ENCODE results near the gene SULF2.

The SULF2 gene

DNA sequence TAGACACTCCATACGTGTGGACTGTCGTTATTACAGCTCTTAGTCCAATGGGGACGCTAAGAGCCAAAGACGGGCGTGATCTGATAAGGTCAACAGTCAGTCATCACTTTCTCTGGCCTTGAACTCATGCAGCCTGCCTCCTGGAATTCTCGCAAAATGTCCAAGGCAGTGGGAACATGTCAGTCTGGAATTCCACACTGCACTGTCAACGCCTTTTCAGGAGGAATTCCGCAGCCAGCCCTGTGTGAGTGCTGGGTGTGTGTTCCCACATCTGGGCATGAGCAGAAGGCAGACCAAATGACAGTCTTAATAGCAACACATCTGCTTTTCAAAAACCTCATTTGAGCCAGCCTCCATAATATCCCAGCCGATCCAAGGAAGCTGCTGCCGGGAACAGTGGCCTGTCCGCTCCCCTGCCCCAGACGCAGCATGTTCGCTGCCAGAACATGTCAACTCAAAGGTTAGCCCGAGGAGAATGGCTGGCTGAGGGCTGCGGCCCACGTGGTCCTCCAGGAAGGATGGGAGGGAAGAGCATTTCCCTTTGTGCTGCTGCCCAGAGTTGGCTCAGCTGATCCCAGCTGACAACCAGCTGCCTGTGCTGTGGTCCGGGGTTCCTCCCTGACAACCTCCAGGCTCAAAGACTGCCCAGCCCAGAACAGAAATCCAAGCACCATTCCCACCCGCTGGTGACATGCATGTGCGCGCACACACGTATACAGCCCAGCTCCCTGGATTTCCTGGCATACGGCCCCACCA lies 103.1 kb downstream of the SULF2 start:
- DNase-seq = no peak

DNA sequence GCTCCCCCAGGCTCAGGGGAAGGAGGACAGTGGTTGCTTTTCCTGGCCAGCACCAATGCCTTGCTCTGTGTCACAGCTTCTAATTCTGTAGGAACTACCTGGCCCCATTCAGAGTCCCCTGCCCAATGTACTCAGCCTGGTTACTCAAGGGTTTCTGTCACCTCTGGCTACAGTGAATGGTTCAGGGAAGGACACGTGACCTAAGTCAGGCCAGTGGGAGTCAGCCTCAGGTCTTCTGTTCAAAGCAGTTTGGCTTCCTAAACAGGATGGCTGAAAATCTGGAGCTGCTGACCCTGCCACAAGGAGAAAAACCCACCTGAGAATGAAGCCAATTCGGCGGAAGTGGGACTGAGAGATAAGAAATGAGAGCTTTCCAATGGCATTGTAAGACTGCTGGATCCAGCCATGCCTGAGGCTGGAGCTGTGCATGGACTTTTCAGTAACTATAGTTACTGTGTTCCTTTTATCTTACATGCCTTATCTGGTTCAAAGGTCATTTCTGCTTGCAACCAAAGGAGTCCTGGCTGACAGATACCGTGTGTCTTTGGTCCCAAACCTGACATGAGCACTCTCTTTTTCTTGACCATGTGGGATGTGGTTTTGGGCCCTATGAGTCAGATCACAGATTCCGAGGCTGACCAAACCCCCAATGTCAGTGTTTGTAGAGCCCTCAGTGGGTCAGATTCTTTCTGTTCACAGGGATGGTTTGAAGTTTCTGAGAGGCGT lies 104.3 kb downstream of the SULF2 start:
- DNase-seq = no peak

DNA sequence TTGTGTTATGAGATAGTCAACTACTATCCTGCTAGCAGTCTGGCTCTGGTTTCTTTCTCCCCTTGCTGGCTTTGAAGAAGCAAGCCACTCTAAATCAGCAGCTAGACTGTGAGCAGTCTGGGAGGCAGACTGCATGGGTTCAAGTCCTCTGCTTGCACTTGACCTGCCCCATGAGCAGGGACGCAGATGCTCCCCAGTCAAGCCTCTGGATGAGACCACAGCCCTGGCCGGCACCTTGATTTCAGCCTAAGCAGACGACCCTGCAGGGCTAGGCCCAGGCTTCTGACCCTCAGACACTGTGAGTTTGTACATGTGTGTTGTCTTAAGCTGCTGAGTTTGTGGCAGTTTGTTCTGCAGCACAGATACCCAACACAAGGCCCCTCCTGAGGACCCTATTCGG lies 105.8 kb downstream of the SULF2 start:
- no peak for DNase-seq

DNA sequence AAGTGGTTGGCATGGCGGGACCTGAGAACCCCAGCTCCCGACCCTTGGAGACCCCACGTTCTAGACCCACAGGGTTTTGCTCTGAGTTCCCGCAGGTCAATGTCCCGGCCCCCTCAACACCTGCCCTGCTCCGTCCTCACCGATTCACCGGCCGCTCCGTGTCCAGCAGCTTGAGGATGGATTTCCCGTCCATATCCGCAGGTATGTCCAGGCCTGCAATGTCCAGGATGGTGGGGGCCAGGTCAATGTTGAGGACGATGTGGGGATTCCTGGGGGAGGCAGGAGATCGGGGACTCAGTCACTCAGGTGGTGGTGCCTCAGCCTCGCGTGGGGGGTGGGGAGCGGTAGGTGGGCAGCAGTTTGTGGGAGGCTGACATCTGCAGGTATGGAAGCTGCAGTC lies 106.7 kb downstream of the SULF2 start:
- no peak for DNase-seq

DNA sequence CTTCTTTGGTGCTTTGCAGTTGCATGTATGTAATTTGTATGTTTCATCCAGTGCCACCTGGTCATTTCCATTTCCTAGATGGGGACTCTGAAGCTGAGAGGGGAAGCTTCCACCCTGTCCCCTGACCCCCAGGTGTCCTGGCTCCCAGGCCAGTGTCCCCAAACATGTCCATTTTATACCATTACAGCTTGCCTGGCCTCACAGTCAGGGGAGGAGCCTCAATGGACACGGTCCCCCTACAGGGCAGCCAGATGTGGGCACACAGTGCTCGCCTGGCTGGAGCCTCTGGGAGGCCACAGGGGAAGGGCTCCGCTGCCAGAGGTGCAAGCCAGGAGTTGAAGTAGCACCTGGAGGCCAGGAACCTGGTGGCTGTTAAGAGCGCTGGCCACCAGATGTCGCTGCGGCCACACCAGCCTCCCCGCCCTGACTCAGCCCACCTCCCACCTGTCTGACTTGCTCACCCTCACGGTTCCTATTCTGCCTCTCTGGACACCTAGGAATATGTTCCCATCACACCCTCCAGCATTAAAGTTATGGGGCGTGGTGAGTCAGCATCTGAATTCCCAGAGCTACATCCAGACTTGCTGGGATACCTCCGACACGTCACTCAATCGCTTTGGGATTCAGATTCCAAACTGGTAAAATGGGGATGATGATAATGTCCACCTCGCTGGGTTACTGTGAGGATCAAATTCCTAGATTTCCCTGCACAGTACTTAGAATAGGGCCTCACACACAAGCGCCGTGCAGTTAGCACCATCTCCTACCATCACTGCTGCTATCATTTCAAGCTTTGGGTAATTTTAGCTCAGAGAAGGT lies 107.4 kb downstream of the SULF2 start:
- peak; percentile 33 for DNase-seq

DNA sequence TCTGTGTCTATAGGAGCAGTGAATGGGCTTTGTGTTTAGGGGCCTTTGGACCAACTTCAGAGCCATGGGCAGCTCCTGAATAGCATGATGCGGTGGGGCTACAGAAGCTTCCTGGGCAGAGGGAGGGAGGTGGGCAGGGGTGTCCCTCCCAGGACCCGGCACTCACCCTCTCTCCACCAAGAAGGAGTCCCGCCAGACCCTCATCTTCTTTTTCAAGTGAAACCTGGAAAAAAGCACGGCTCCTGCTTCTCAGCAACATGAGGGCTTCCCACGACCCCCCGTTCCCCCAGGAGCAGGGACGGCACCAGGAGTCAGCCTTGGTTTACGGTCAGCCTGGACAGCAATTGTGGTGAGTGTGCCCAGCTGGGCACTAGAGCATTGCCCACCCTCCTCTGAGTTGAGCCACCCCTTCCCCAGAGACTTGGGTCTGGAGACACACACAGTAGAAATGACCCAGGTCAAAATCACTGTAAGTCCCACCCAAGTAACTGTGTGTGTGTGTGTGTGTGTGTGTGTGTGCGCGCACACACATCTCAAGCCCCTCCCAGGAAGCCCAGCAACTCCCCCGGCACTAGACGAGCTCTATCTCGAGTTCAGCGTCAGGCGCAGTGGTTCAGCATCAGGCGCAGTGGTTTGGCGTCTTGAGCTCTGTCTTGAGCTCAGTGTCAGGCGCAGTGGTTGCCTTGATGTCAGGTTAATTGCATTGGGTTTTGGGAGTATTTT lies 108.2 kb downstream of the SULF2 start:
- DNase-seq = no peak

DNA sequence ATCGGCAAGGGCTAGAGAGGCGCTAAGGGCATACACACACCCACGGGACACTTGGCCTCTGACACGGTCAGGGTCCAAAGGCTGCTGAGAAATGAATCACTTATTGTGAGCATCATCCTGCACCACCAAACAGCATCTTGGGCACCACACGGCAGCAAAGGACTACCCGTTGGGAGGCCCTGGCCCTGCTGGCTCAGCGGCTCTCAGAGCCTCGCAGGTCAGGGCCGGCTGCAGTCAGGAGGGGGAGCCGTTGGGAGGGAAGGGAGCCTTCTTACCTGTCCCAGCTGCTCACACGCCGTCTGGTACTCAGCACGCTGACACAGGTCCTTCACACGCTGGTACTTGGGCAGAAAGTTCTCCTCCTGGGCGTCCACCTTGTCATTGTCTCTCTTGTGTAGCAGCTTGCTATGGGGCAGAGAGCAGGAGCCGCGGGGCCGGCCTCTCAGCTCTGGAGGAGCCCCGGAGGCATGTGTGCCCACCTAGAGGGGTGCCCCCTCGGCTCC lies 109.0 kb downstream of the SULF2 start:
- DNase-seq = no peak

DNA sequence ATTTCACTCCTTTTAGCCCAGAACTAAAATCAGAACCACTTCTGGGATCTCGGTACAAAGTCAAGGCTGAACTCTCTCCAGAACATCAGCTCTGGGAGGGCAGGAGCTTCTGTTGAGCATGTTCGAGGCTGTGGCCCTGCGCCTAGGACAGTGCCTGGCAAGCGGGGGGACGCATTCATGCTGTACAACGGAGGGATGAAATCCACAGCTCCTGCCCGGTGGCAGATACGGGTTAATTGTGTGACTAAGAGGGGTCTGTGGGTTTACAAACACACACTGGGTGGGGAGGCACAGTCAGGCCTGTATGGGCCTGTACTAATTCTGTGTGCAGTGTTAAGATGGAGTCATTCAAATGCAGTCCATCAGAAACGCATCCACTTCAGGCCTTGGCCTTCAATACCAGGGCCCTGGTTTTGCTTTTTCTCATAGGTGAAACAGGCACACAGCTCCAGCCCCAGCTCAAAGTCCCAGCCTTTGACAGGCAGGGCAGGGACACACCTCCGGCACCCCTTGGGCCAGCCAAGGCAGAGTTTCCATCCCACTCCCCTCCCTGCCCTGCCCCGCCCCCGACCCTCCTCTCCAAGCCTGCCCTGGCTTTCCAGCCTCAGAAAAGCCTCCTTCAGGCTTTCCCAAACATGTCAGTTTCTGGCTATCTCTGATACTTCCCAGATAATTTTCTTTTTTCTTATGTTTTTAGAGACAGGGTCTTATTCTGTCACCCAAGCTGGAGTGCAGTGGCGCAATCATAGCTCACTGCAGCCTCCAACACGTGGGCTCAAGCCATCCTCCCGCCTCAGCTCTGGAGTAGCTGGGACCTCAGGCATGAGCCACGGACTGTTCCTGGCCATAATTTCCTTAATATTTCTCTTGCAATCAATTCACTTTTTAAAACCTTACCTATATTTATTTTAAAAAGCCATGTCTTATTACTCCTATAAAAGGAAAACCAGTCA lies 109.8 kb downstream of the SULF2 start:
- DNase-seq = no peak

DNA sequence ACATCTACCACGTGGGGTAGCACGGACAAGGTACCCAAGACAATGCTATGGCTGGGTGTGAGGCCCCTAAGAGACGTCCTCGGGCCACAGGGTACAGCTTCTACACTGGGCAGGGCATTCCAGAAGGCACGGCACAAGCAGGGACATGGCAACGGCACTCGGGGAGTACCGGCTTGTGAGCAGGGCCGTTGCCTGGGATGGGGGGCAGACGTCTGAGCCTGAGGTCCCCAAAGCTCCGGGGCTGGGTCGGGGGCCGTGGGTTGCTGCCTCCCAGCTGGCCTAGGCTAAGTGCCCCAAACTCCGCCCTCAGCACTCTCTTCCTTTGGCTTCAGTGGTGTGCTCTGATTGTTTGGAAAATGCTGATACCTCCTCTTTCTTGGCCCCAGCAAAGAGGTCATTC lies 110.6 kb downstream of the SULF2 start:
- no peak for DNase-seq

DNA sequence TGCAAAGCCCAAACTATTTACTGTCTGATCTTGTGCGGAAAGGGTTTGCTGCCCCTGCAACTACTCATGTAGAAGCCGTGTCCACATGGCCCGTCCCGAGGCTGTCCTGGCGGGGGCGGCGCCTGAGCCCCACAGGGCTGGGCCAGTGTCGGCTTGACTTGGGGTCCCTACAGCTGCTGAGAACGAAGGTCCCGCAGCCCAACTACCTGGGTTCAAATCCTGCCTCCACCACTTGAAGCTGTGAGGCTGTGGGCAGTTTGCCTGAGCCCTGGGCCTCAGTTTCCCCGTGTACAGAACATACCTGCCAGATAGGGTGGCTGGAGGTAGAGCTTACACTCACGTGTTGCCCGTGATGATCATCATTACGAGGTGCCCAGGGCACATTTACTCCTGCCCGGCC lies 111.1 kb downstream of the SULF2 start:
- DNase-seq = no peak

DNA sequence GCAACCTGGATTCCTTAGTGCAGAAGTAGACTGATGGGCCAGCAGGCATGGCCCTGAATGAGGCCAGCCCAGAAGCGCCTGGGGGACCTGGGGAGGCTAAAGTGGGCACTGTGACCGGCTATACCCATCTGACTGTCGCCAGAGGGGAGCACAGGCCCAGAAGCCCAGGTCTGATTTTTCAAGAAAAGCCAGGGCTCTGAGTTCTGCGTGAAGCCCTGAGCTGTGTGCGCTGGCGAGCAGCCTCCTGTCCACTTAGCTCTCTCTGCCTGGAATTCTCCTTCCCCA lies 111.7 kb downstream of the SULF2 start:
- DNase-seq = no peak

DNA sequence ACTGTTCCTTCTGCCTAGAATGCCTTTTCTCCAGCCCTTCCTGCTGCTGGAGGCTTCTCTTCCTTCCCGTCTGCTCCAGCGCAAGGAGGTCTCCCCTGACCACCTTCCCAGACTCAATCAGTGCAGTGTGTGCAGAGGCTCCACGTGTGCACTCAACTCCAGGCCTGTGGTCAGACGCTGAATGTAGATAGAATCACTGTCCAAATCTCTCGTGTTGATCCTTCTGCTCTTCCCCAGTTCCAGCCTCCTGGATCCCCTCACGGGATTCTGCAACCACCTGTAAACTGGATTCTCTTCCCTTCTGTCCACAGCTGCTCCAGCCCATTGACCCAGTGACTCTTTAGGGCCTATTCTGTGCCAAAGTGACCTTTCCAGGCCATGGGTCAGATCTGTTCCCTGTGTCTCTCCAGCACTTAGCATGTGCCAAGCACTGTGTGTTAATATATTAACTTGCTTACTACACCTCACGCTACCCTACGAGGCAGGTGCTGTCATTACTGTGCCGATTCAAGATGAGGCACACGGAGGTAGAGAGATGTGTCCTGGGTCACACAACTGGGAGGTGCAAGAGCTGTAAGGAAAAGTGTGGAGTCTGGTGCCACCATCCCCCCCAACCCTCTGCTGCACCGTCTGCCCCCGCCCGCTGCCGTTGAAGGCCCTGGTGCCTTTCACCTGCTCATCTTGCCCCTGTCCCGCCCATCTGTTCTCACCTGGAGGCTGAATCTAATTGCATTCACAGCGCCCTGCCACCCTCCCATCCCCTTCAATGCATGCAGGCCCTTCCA lies 112.2 kb downstream of the SULF2 start:
- no peak for DNase-seq

DNA sequence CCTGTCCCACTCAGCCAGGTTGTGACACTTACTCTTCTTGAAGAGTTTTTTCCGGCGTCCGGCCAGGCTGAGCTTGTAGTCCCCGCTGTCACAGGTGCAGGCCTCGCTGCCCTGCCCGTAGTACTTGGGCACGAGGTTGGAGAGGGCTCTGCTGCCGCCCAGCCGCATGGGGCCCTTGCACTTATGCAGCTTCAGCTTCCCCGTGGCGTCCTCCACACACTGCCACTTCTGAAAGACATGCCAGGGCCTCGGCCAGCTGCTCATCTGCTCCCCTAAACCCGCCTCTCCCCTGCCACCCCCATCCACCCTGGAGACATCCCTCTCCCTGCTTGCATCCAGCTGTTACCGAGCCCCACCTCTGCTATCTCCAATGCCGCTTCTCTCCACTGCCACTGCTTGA lies 113.1 kb downstream of the SULF2 start:
- DNase-seq = no peak

DNA sequence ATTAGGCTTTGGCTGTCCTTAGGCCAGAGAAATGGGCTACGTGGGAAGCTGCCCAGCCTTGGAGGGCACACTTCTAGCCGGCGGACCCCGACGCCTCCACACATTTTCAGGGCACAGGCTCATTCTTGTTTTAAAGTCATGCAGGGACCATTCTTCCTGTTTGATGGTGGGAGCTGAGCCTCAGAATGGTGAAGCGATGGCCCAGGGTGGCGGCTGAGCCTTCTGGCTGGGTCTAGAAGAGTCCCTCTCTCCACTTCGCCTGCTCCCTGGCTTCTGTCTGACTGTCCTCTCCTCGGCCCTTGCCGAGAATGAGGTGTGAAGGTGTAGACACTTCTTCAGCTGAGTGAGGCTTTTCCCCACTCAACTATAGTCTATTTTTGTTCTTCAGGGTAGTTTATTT lies 114.4 kb downstream of the SULF2 start:
- no peak for DNase-seq

DNA sequence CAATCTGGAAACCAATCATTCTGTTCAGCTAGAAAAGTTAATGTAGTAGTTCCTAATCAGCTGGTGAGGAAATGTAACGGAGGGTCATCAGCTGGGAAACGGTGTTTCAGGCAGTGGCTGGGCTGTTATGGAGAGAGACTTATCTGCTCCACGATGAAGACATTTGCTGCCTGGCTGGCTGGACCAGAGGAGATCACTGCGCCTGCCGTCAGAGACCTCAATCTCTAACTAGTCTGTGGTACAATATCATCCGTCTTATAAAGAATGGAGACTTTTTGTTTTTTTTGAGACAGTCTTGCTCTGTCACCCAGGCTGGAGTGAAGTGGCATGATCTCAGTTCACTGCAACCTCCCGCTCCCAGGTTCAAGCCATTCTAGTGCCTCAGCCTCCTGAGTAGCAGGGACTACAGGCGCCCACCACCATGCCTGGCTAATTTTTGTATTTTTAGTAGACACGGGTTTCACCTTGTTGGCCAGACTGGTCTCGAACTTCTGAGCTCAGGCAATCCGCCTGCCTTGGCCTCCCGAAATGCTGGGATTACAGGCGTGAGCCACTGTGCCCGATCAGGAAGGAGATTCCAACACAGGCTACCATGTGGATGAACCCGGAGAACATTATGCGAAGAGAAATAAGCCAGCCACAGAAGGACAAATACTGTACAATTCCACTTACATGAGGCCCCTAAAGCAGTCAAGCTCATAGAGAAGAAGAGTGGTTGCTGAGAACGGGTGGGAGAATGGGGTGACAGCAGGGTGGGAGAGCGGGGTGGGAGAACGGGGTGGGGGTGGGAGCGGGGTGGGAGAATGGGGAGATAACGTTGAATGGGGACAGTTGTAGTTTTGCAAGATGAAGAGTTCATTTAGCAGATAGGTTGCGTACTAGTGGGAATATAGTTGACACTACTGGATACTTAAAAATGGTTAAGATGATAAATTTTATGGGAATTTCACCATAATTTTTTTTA lies 115.1 kb downstream of the SULF2 start:
- no peak for DNase-seq

DNA sequence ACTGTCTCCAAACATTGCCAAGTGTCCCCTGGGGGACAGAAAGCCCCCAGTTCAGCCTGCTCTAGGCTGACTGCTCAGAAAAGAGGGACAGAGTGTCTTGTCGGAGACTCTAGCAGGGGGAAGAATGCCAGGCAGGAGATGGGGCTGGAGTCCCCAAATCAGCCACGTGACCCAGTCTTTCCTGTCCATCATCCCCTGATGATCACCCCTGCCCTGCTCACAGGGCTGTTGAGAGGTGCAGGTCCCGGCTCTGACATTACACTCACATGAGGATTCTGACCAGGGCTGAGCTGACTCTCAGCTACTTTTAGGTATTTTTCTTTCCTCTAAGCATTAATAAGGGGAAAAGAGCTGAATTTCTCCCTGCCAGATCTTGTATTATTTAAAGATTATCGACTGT lies 115.8 kb downstream of the SULF2 start:
- DNase-seq = no peak

DNA sequence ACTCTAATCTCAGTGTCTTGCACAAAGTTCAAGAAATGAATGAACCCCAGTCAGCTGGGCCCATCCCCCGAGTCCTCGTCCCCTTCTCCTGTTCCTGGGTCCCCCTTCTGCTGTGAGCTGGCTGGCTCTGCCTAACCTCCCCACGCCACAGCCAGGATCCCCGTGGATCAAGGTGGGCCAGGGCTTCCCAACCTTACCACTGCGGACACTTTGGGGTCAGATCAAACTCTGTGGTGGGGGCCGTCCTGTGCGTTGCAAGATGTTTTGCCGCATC lies 116.2 kb downstream of the SULF2 start:
- DNase-seq = no peak

DNA sequence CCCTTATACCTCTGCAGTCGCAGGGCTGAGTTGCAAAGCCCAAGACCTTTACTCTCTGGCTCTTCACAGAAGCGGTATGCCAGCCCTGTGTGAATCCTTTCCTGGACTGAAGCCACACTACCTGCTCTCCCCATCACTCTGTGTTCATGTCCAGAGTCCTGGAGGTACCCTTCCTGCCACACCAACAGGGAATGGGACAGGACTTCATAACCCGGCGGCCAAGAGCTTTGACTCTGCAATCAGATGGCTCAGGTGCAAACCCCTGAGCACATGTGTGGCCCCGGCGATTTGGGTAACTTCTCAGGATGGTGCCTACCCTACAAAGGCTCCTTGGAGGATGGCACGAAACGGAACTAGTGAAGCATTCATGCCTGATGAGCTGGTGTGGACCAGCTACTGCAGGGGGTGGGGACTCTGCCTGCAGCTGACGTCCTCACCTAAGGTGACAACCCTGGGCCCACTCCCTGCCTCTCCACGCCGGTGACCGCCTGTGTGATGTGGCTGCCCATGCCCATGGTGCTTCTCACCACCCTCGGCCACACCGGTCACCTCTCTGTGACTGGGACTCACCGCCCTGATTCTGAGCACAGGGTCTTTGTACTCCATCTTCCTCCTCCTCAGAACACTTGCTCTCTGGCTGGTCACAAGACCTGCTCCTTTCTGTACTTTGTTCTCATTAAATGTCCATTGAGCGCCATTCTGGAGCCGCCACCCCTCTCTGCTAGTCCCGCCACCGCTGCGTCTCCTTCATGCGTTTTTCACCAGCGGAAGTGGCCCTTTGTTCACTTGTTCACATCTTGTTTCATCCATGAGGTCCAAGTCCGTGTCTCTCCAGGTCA lies 116.7 kb downstream of the SULF2 start:
- no peak for DNase-seq
